Trophoblast cell (in vitro differentiated cells and primary cell): Measurements from ENCODE around the gene CHAT.

ENCODE experiments used
- DNase-seq, 2 donors: peaks; one replicate each; pipeline ENCODE4 v3.0.0-alpha.2; 2016
- H2AFZ ChIP-seq: 2 replicates; pipeline ENCODE4 v1.6.1; 2013; ENCODE audit warnings: low read length, moderate library complexity, mild to moderate bottlenecking; ENCODE audit not compliant: insufficient read depth, poor library complexity
- H2AK5ac ChIP-seq: 2 replicates; pipeline ENCODE4 v1.6.1; 2013; ENCODE audit warnings: mild to moderate bottlenecking, low read length
- H2BK120ac ChIP-seq: 2 replicates; pipeline ENCODE4 v1.6.1; 2013; ENCODE audit warnings: low read length, mild to moderate bottlenecking, moderate library complexity; ENCODE audit not compliant: insufficient read depth, poor library complexity
- H2BK12ac ChIP-seq: 2 replicates; pipeline ENCODE4 v1.6.1; 2013; ENCODE audit warnings: mild to moderate bottlenecking, low read length, moderate library complexity
- H2BK5ac ChIP-seq: 2 replicates; pipeline ENCODE4 v1.6.1; 2013; ENCODE audit warnings: low read length, low read depth, moderate library complexity, mild to moderate bottlenecking; ENCODE audit not compliant: poor library complexity
- H3K14ac ChIP-seq: 2 replicates; pipeline ENCODE4 v1.6.1; 2013; ENCODE audit warnings: mild to moderate bottlenecking, low read length
- H3K18ac ChIP-seq: 2 replicates; pipeline ENCODE4 v1.6.1; 2013; ENCODE audit warnings: mild to moderate bottlenecking, low read length
- H3K23ac ChIP-seq: 2 replicates; pipeline ENCODE4 v1.6.1; 2013; ENCODE audit warnings: low read length
- H3K27ac ChIP-seq: 2 replicates; pipeline ENCODE4 v1.5.1; 2013; ENCODE audit warnings: low read depth, mild to moderate bottlenecking, inconsistent platforms, low read length, moderate library complexity
- H3K27me3 ChIP-seq: 2 replicates; pipeline ENCODE4 v1.6.1; 2013; ENCODE audit warnings: inconsistent platforms, mild to moderate bottlenecking, low read length, moderate library complexity; ENCODE audit not compliant: insufficient read depth
- H3K36me3 ChIP-seq, 2 experiments: 1 replicate in 1 of 2; 2 replicates in 1 of 2; pipeline ENCODE4 v1.6.1; 2013; ENCODE audit warnings: low read length in 2 of 2, mild to moderate bottlenecking in 2 of 2, moderate library complexity in 1 of 2; ENCODE audit not compliant: insufficient read depth in 2 of 2, control insufficient read depth in 1 of 2
- H3K4ac ChIP-seq: 2 replicates; pipeline ENCODE4 v1.6.1; 2013; ENCODE audit warnings: low read depth, mild to moderate bottlenecking, low read length, moderate library complexity
- H3K4me1 ChIP-seq, 2 experiments: 1 replicate in 1 of 2; 2 replicates in 1 of 2; pipeline ENCODE4 v1.6.1; 2013; ENCODE audit warnings: low read length in 2 of 2, mild to moderate bottlenecking in 2 of 2, moderate library complexity in 1 of 2; ENCODE audit not compliant: insufficient read depth in 2 of 2, control insufficient read depth in 1 of 2
- H3K4me2 ChIP-seq: 2 replicates; pipeline ENCODE4 v1.6.1; 2013; ENCODE audit warnings: inconsistent platforms, mild to moderate bottlenecking, low read length, moderate library complexity
- H3K4me3 ChIP-seq: 2 replicates; pipeline ENCODE4 v1.5.1; 2013; ENCODE audit warnings: mild to moderate bottlenecking, low read depth, low read length, inconsistent platforms
- H3K79me1 ChIP-seq: one replicate; pipeline ENCODE4 v1.6.1; 2013; ENCODE audit warnings: low read length
- H3K79me2 ChIP-seq: 2 replicates; pipeline ENCODE4 v1.6.1; 2013; ENCODE audit warnings: low read length, mild to moderate bottlenecking; ENCODE audit not compliant: control insufficient read depth, insufficient read depth, poor library complexity
- H3K9ac ChIP-seq: 2 replicates; pipeline ENCODE4 v1.6.1; 2013; ENCODE audit warnings: mild to moderate bottlenecking, low read length
- H3K9me3 ChIP-seq: 2 replicates; pipeline ENCODE4 v1.6.1; 2013; ENCODE audit warnings: low read depth, mild to moderate bottlenecking, control low read depth, inconsistent platforms, low read length; ENCODE audit not compliant: insufficient read depth
- H4K12ac ChIP-seq: 2 replicates; pipeline ENCODE4 v1.6.1; 2013; ENCODE audit warnings: low read depth, mild to moderate bottlenecking, low read length, moderate library complexity
- H4K8ac ChIP-seq: 2 replicates; pipeline ENCODE4 v1.6.1; 2013; ENCODE audit warnings: low read depth, mild to moderate bottlenecking, low read length, moderate library complexity
- H4K91ac ChIP-seq: one replicate; pipeline ENCODE4 v1.6.1; 2013; ENCODE audit warnings: low read depth, mild to moderate bottlenecking, low read length, moderate library complexity
- WGBS: extraction: QIAGEN DNeasy Blood & Tissue Kit; methylation state at CpG from one replicate; pipeline ENCODE4 v1.1.7; 2013; ENCODE audit warnings: missing lambda C conversion rate; ENCODE audit not compliant: insufficient read length, insufficient coverage; ENCODE audit errors: extremely low coverage; 5-methylcytosine and 5-hydroxymethylcytosine counted together

Gene CHAT

GRCh38 chr10:49689882-49690510, 76.2 kb downstream of the CHAT start:
- H4K12ac ChIP-seq = no peak overlapping the region

GRCh38 chr10:49690698-49691356, 77.0 kb downstream of the CHAT start:
- H4K12ac ChIP-seq = no peak overlapping the region
- H4K91ac ChIP-seq = no peak overlapping the region
- no peak overlapping the region for H2BK120ac ChIP-seq
- peaks cover 43% of the 10 kb centered on the region for H3K27me3 ChIP-seq
- no peak overlapping the region for H3K4me3 ChIP-seq
- H2AFZ ChIP-seq = no peak overlapping the region
- no peak overlapping the region for H2AK5ac ChIP-seq
- H2BK12ac ChIP-seq = no peak overlapping the region
- no peaks in the 10 kb centered on the region for H3K79me1 ChIP-seq
- H3K4me1 ChIP-seq = peaks cover 0 to 4% of the 10 kb centered on the region in 2 experiments
- no peak overlapping the region for H3K18ac ChIP-seq
- no peak overlapping the region for H3K4ac ChIP-seq
- H3K14ac ChIP-seq = no peak overlapping the region
- H3K4me2 ChIP-seq = no peak overlapping the region
- H3K36me3 ChIP-seq = no peaks in the 10 kb centered on the region
- H3K9ac ChIP-seq = no peak overlapping the region
- no peak for DNase-seq
- H2BK5ac ChIP-seq = no peak overlapping the region
- no peak overlapping the region for H3K27ac ChIP-seq
- H4K8ac ChIP-seq = no peak overlapping the region
- H3K23ac ChIP-seq = no peak overlapping the region
- H3K79me2 ChIP-seq = no peaks in the 10 kb centered on the region
- peaks cover 7% of the 10 kb centered on the region for H3K9me3 ChIP-seq
- no CpG with 5 or more reads among the region's 12 CpGs for WGBS

More at GRCh38 chr10:49689882-49690510, 76.2 kb downstream of the CHAT start:
- no peak overlapping the region for H3K18ac ChIP-seq
- no peaks in the 10 kb centered on the region for H3K36me3 ChIP-seq
- H3K4me2 ChIP-seq = no peak overlapping the region
- H3K79me1 ChIP-seq = no peaks in the 10 kb centered on the region
- H3K4ac ChIP-seq = no peak overlapping the region
- no peak overlapping the region for H3K14ac ChIP-seq
- H2BK120ac ChIP-seq = no peak overlapping the region
- no peak overlapping the region for H2BK12ac ChIP-seq
- no CpG with 5 or more reads among the region's 12 CpGs for WGBS
- DNase-seq = no peak
- H2AK5ac ChIP-seq = no peak overlapping the region
- no peak overlapping the region for H3K4me3 ChIP-seq
- H3K4me1 ChIP-seq = peaks cover 0 to 4% of the 10 kb centered on the region in 2 experiments
- no peak overlapping the region for H3K27ac ChIP-seq
- H3K9me3 ChIP-seq = peaks cover 7% of the 10 kb centered on the region
- no peak overlapping the region for H4K91ac ChIP-seq
- peaks cover 39% of the 10 kb centered on the region for H3K27me3 ChIP-seq
- H4K8ac ChIP-seq = no peak overlapping the region
- H3K9ac ChIP-seq = no peak overlapping the region
- no peak overlapping the region for H2AFZ ChIP-seq
- H3K79me2 ChIP-seq = no peaks in the 10 kb centered on the region
- no peak overlapping the region for H3K23ac ChIP-seq
- H2BK5ac ChIP-seq = no peak overlapping the region

- no peak overlapping the region for H3K18ac ChIP-seq
- H2BK5ac ChIP-seq = no peak overlapping the region
- no peak overlapping the region for H3K27ac ChIP-seq
- H4K8ac ChIP-seq = no peak overlapping the region
- H2AK5ac ChIP-seq = no peak overlapping the region
- no peak overlapping the region for H3K14ac ChIP-seq
- H3K27me3 ChIP-seq = peaks cover 43% of the 10 kb centered on the region
- no peaks in the 10 kb centered on the region for H3K36me3 ChIP-seq
- no peaks in the 10 kb centered on the region for H3K79me1 ChIP-seq
- no peak overlapping the region for H4K91ac ChIP-seq
- no peak overlapping the region for H4K12ac ChIP-seq
- no peak overlapping the region for H3K23ac ChIP-seq
- H3K4me1 ChIP-seq = peaks cover 0 to 4% of the 10 kb centered on the region in 2 experiments
- no CpG with 5 or more reads among the region's 9 CpGs for WGBS
- H3K4me3 ChIP-seq = no peak overlapping the region
- no peak overlapping the region for H2BK120ac ChIP-seq
- H3K9ac ChIP-seq = no peak overlapping the region
- no peak for DNase-seq
- no peaks in the 10 kb centered on the region for H3K79me2 ChIP-seq
- H3K4ac ChIP-seq = no peak overlapping the region
- no peak overlapping the region for H3K4me2 ChIP-seq
- H3K9me3 ChIP-seq = peaks cover 7% of the 10 kb centered on the region
- H2AFZ ChIP-seq = no peak overlapping the region
- H2BK12ac ChIP-seq = no peak overlapping the region
These were observed 77.8 kb downstream of the CHAT start for GRCh38 chr10:49691588-49691987.

- Histone ChIP-seq H3K79me2 (no peaks in the 10 kb centered on the region), H3K27ac (no peak overlapping the region), H3K18ac (no peak overlapping the region), H3K36me3 (no peaks in the 10 kb centered on the region), H2BK12ac (no peak overlapping the region), H2AFZ (no peak overlapping the region), H3K23ac (no peak overlapping the region), H4K12ac (no peak overlapping the region), H2BK5ac (no peak overlapping the region), H3K14ac (no peak overlapping the region), H4K91ac (no peak overlapping the region), H4K8ac (no peak overlapping the region), H3K4ac (no peak overlapping the region), H2AK5ac (no peak overlapping the region), H3K79me1 (no peaks in the 10 kb centered on the region), H3K27me3 (peaks cover 29% of the 10 kb centered on the region), H3K4me1 (no peaks in the 10 kb centered on the region), H3K9ac (no peak overlapping the region), H3K9me3 (peaks cover 6% of the 10 kb centered on the region), H3K4me3 (no peak overlapping the region), H2BK120ac (no peak overlapping the region), H3K4me2 (no peak overlapping the region)
- DNase-seq = no peak
- WGBS = no CpG with 5 or more reads among the region's 6 CpGs
These were observed 80.6 kb downstream of the CHAT start for GRCh38 chr10:49694466-49694865.
